Gastrocnemius medialis (tissue), 4 donors: ENCODE data around the gene FAM171A1.

Experiments used
- CTCF ChIP-seq, 5 experiments: fragments of 450-650 bp in 3 of 5; fragments of 200-600 bp in 2 of 5; sonication (generic) in 2 of 5; IDR thresholded peaks in 4 of 5; conservative IDR thresholded peaks in 1 of 5; 1 replicate in 4 of 5; 2 replicates in 1 of 5; pipeline ENCODE4 v1.5.1; 2016 to 2019; ENCODE audit warnings: antibody characterized with exemption in 5 of 5, mild to moderate bottlenecking in 3 of 5, moderate library complexity in 3 of 5
- POLR2A ChIP-seq, 2 donors: fragments of 450-650 bp; IDR thresholded peaks; one replicate each; pipeline ENCODE4 v1.6.1; 2017; ENCODE audit warnings: antibody characterized with exemption in 2 of 2, mild to moderate bottlenecking in 2 of 2, moderate library complexity in 2 of 2

- no peak for TF ChIP-seq CTCF (IDR thresholded peaks at IDR 0.05 in 4 of 5, conservative IDR thresholded peaks at IDR 0.05 in 1 of 5)
- no peak for TF ChIP-seq POLR2A (IDR thresholded peaks at IDR 0.05)
These were observed 5.4 kb downstream of the FAM171A1 start for GRCh38 chr10:15365692-15366091.
